WTC11 (cell line): ENCODE data around the gene OR10A4. TPM values are rescaled to one million over a fixed set of nuclear protein-coding genes. Genes with fewer than 3 reads are reported as not detected.
A peak's percentile ranks its signal among the peaks of the same experiment; 100 is the strongest.

ENCODE experiments used
- ATAC-seq: fragments of 200-7000 bp; cut with Tn5 transposase; 2 replicates; pipeline ENCODE4 v1.10.0; 2021; ENCODE audit warnings: mild to moderate bottlenecking, moderate library complexity
- CTCF ChIA-PET: fragments of 300-600 bp; sonication (Branson Sonifier 250); formaldehyde crosslinking; loops from one replicate; lab custom pipeline; 2021; ENCODE audit warnings: antibody characterized with exemption; lab: Charles Lee
- POLR2A ChIA-PET: fragments of 350-600 bp; sonication (Branson Sonifier 250); formaldehyde crosslinking; loops from one replicate; lab custom pipeline; 2021; ENCODE audit warnings: antibody characterized with exemption; lab: Charles Lee
- DNase-seq: peaks from one replicate; pipeline ENCODE4 v3.0.0; 2021; ENCODE audit warnings: low spot score
- H3K27ac Mint-ChIP-seq: 2 replicates; pipeline ENCODE4 v1.8.0; 2021; ENCODE audit warnings: mixed read lengths
- H3K27me3 Mint-ChIP-seq: 2 replicates; pipeline ENCODE4 v1.8.0; 2021; ENCODE audit warnings: low read depth, mild to moderate bottlenecking, moderate library complexity, mixed read lengths
- H3K36me3 Mint-ChIP-seq: 2 replicates; pipeline ENCODE4 v1.8.0; 2021; ENCODE audit warnings: mixed read lengths
- H3K4me1 Mint-ChIP-seq: 2 replicates; pipeline ENCODE4 v1.8.0; 2022; ENCODE audit warnings: mixed read lengths
- H3K4me3 Mint-ChIP-seq: 2 replicates; pipeline ENCODE4 v1.8.0; 2021; ENCODE audit warnings: mild to moderate bottlenecking, moderate library complexity, mixed read lengths
- H3K9me3 Mint-ChIP-seq: 2 replicates; pipeline ENCODE4 v1.8.0; 2021; ENCODE audit warnings: mixed read lengths
- CBFB ChIP-seq: sonication (generic); formaldehyde crosslinking; IDR thresholded peaks from 2 replicates; pipeline ENCODE4 v1.8.1; 2022; ENCODE audit warnings: mild to moderate bottlenecking, low read depth, missing genetic modification reagents
- FOXP1 ChIP-seq: sonication (generic); formaldehyde crosslinking; IDR thresholded peaks from 2 replicates; pipeline ENCODE4 v1.8.0; 2022; ENCODE audit warnings: missing genetic modification reagents, mild to moderate bottlenecking, moderate library complexity, borderline replicate concordance
- GTF2I ChIP-seq: fragments of 250-450 bp; sonication (Bioruptor Pico); conservative IDR thresholded peaks from 2 replicates; pipeline ENCODE4 v1.4.0; 2021; ENCODE audit warnings: mild to moderate bottlenecking
- HMGA2 ChIP-seq: fragments of 250-450 bp; sonication (Bioruptor Pico); IDR thresholded peaks from 2 replicates; pipeline ENCODE4 v1.4.0; 2021; ENCODE audit warnings: mild to moderate bottlenecking, moderate library complexity
- JUN ChIP-seq: sonication (generic); formaldehyde crosslinking; IDR thresholded peaks from 2 replicates; pipeline ENCODE4 v1.8.0; 2023; ENCODE audit warnings: mild to moderate bottlenecking, missing genetic modification reagents
- KAT7 ChIP-seq: sonication (generic); formaldehyde crosslinking; IDR thresholded peaks from 2 replicates; pipeline ENCODE4 v1.8.1; 2023; ENCODE audit warnings: missing genetic modification reagents, mild to moderate bottlenecking, borderline replicate concordance
- MXD4 ChIP-seq: fragments of 250-450 bp; sonication (Bioruptor Pico); IDR thresholded peaks from 2 replicates; pipeline ENCODE4 v1.8.0; 2021; ENCODE audit warnings: mild to moderate bottlenecking, moderate library complexity, borderline replicate concordance
- SMAD3 ChIP-seq: sonication (generic); formaldehyde crosslinking; IDR thresholded peaks from 2 replicates; pipeline ENCODE4 v1.8.0; 2022; ENCODE audit warnings: missing genetic modification reagents, mild to moderate bottlenecking, borderline replicate concordance
- ZNF138 ChIP-seq: sonication (generic); formaldehyde crosslinking; conservative IDR thresholded peaks from 2 replicates; pipeline ENCODE4 v1.8.1; 2022; ENCODE audit warnings: mild to moderate bottlenecking, moderate library complexity, missing genetic modification reagents
- ZNF423 ChIP-seq: fragments of 250-450 bp; sonication (Bioruptor Pico); IDR thresholded peaks from 2 replicates; pipeline ENCODE4 v2.1.2; 2022; ENCODE audit warnings: mild to moderate bottlenecking, moderate library complexity
- total RNA-seq: library from RNA; stranded (reverse); gene quantifications from 3 replicates; pipeline ENCODE4 v1.2.3, GENCODE V29; 2021
- TF ChIP-seq, protein P1 (sequence below): sonication (generic); formaldehyde crosslinking; IDR thresholded peaks from 2 replicates; pipeline ENCODE4 v1.8.0; 2022; ENCODE audit warnings: mild to moderate bottlenecking, missing genetic modification reagents
- TF ChIP-seq, protein P2 (sequence below): sonication (generic); formaldehyde crosslinking; IDR thresholded peaks from 2 replicates; pipeline ENCODE4 v1.8.1; 2023; ENCODE audit warnings: mild to moderate bottlenecking, missing genetic modification reagents, moderate library complexity
- TF ChIP-seq, protein P3 (sequence below): fragments of 250-450 bp; sonication (Bioruptor Pico); IDR thresholded peaks from 2 replicates; pipeline ENCODE4 v2.1.2; 2022; ENCODE audit warnings: mild to moderate bottlenecking, moderate library complexity
- TF ChIP-seq, protein P4 (sequence below): sonication (generic); formaldehyde crosslinking; IDR thresholded peaks from 2 replicates; pipeline ENCODE4 v1.8.1; 2022; ENCODE audit warnings: missing genetic modification reagents, borderline replicate concordance
- TF ChIP-seq, protein P5 (sequence below): sonication (generic); formaldehyde crosslinking; IDR thresholded peaks from 2 replicates; pipeline ENCODE4 v1.8.1; 2023; ENCODE audit warnings: mild to moderate bottlenecking, missing genetic modification reagents

Gene OR10A4
- total RNA-seq, 1 experiment from 2014 or later = not detected

DNA sequence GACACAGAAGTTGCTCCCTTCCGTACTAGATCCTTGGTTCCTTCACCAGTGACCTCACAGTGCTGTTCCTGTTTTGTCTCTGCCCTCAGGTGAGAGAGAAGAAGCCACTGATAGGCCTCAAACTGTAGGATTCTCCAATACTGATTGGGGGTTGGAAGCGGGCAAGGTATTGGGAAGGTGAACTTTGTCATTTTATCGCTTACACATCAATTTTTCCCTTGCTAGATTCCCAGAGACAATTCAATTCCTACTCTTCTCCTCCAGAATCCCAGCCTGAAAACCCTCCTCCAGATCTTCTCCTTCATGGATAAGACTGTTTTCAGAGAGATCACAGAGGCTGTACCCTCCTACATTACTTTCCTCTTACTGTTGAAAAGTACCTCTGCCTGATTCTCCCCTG, 35.0 kb downstream of the OR10A4 start:
- POLR2A ChIA-PET = no interaction called here
- no peaks in the 10 kb centered on the region for H3K9me3 Mint-ChIP-seq

DNA sequence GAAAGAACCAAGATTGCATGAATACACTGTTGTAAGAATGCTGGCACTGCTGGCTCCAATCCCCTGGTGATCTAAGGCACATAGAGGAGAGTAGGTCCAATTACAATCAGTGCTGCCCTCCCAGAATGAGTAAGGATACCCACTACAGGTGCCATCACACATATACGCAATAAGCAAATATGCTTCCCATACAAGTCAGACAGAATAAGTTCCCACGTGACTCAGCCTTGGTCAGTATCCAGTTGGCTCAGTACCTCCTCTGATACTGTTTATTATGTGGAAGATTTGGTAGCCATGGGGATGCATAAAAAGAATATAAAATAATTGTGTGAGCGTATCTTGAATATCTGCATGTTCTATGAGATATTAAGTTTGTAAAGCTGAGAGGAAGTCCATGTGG, 35.5 kb downstream of the OR10A4 start:
- Mint-ChIP-seq H3K36me3 (no peaks in the 10 kb centered on the region), H3K27ac (no peak overlapping the region), H3K4me3 (no peak overlapping the region), H3K4me1 (no peaks in the 10 kb centered on the region), H3K9me3 (no peaks in the 10 kb centered on the region), H3K27me3 (no peaks in the 10 kb centered on the region)
- ChIA-PET POLR2A (no interaction called here), CTCF (interaction anchor here (0.7 kb wide), 1 partner anchor 100 kb away, joined by 3 read pairs; no protein-coding TSS in a partner anchor)
- TF ChIP-seq MXD4 (CRISPR knock-in tag) (no peak), KAT7 (CRISPR knock-in tag) (no peak), ZNF423 (CRISPR knock-in tag) (no peak), JUN (CRISPR knock-in tag) (no peak), FOXP1 (CRISPR knock-in tag) (no peak)
- TF ChIP-seq, protein P1, sequence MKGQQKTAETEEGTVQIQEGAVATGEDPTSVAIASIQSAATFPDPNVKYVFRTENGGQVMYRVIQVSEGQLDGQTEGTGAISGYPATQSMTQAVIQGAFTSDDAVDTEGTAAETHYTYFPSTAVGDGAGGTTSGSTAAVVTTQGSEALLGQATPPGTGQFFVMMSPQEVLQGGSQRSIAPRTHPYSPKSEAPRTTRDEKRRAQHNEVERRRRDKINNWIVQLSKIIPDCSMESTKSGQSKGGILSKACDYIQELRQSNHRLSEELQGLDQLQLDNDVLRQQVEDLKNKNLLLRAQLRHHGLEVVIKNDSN (CRISPR knock-in tag) = no peak
- TF ChIP-seq, protein P2, sequence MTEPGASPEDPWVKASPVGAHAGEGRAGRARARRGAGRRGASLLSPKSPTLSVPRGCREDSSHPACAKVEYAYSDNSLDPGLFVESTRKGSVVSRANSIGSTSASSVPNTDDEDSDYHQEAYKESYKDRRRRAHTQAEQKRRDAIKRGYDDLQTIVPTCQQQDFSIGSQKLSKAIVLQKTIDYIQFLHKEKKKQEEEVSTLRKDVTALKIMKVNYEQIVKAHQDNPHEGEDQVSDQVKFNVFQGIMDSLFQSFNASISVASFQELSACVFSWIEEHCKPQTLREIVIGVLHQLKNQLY (CRISPR knock-in tag) = no peak
- no peak for DNase-seq
- no peak for ATAC-seq

More for the DNA sequence above, 35.0 kb downstream of the OR10A4 start:
- no peak overlapping the region for H3K27ac Mint-ChIP-seq
- no peak overlapping the region for H3K4me3 Mint-ChIP-seq
- peaks cover 2% of the 10 kb centered on the region; the same call in 1 of the 2 replicates for H3K27me3 Mint-ChIP-seq
- no peak for TF ChIP-seq HMGA2 (CRISPR knock-in tag)
- TF ChIP-seq, protein P3, sequence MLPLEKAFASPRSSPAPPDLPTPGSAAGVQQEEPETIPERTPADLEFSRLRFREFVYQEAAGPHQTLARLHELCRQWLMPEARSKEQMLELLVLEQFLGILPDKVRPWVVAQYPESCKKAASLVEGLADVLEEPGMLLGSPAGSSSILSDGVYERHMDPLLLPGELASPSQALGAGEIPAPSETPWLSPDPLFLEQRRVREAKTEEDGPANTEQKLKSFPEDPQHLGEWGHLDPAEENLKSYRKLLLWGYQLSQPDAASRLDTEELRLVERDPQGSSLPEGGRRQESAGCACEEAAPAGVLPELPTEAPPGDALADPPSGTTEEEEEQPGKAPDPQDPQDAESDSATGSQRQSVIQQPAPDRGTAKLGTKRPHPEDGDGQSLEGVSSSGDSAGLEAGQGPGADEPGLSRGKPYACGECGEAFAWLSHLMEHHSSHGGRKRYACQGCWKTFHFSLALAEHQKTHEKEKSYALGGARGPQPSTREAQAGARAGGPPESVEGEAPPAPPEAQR (CRISPR knock-in tag) = no peak
- TF ChIP-seq, protein P4, sequence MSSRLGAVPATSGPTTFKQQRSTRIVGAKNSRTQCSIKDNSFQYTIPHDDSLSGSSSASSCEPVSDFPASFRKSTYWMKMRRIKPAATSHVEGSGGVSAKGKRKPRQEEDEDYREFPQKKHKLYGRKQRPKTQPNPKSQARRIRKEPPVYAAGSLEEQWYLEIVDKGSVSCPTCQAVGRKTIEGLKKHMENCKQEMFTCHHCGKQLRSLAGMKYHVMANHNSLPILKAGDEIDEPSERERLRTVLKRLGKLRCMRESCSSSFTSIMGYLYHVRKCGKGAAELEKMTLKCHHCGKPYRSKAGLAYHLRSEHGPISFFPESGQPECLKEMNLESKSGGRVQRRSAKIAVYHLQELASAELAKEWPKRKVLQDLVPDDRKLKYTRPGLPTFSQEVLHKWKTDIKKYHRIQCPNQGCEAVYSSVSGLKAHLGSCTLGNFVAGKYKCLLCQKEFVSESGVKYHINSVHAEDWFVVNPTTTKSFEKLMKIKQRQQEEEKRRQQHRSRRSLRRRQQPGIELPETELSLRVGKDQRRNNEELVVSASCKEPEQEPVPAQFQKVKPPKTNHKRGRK (CRISPR knock-in tag) = no peak
- no peak for TF ChIP-seq SMAD3 (CRISPR knock-in tag)
- no peak for TF ChIP-seq ZNF138 (CRISPR knock-in tag)
- TF ChIP-seq CBFB (CRISPR knock-in tag) = no peak
- no peak for TF ChIP-seq MXD4 (CRISPR knock-in tag)
- TF ChIP-seq, protein P2 (CRISPR knock-in tag) = no peak
- no peaks in the 10 kb centered on the region for H3K36me3 Mint-ChIP-seq
- ATAC-seq (no peak), DNase-seq (no peak)
- no peaks in the 10 kb centered on the region for H3K4me1 Mint-ChIP-seq
- CTCF ChIA-PET = no interaction called here

DNA sequence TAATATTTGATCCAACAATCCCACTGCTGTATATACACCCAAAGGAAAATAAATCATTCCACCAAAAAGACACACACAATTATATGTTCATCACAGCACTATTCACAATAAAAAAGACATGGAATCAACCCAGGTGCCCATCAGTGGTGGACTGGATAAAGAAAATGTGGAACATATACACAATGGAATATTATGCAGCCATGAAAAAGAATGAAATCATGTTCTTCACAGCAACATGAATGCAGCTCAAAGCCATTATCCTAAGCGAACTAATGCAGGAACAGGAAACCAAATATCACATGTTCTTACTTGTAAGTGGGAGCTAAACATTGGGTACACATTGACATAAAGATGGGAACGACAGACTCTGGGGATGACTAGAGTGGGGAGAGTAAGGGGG, 43.3 kb downstream of the OR10A4 start:
- H3K9me3 Mint-ChIP-seq = peaks cover 8% of the 10 kb centered on the region
- no peak overlapping the region for H3K27ac Mint-ChIP-seq
- no peaks in the 10 kb centered on the region for H3K36me3 Mint-ChIP-seq
- no peak overlapping the region for H3K4me3 Mint-ChIP-seq
- DNase-seq (no peak), ATAC-seq (no peak)
- H3K27me3 Mint-ChIP-seq = no peaks in the 10 kb centered on the region; the same call in 1 of the 2 replicates
- ChIA-PET POLR2A (no interaction called here), CTCF (no interaction called here)
- no peaks in the 10 kb centered on the region for H3K4me1 Mint-ChIP-seq
- 0 out of 2 replicates have a peak, but pooled peaks have one; percentile 28 for TF ChIP-seq GTF2I (CRISPR knock-in tag)
- TF ChIP-seq, protein P5, sequence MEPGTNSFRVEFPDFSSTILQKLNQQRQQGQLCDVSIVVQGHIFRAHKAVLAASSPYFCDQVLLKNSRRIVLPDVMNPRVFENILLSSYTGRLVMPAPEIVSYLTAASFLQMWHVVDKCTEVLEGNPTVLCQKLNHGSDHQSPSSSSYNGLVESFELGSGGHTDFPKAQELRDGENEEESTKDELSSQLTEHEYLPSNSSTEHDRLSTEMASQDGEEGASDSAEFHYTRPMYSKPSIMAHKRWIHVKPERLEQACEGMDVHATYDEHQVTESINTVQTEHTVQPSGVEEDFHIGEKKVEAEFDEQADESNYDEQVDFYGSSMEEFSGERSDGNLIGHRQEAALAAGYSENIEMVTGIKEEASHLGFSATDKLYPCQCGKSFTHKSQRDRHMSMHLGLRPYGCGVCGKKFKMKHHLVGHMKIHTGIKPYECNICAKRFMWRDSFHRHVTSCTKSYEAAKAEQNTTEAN = no peak
